Caco-2 (cell line): ENCODE measurements around the gene AGTRAP. TPM values are rescaled to one million over a fixed set of nuclear protein-coding genes. Genes with fewer than 3 reads are reported as not detected.
A peak's percentile ranks its signal among the peaks of the same experiment; 100 is the strongest.

Experiments
- BruUV-seq: library from RNA; stranded (reverse); fragments of 400-500 nt; replicated peaks from 2 replicates; lab custom pipeline; 2021; lab: Mats Ljungman, UMichigan
- CTCF ChIA-PET: fragments of 300-600 bp; sonication (Branson Sonifier 250); formaldehyde crosslinking; loops from one replicate; lab custom pipeline; 2022; ENCODE audit warnings: antibody characterized with exemption; lab: Charles Lee
- POLR2A ChIA-PET: fragments of 300-600 bp; sonication (Branson Sonifier 250); formaldehyde crosslinking; loops from one replicate; lab custom pipeline; 2022; ENCODE audit warnings: antibody characterized with exemption; lab: Charles Lee
- DNase-seq, 2 experiments: peaks; one replicate each; pipeline versions ENCODE4 v3.0.0 to v3.0.0-alpha.2; 2020 to 2022
- H3K27me3 ChIP-seq: replicated peaks from 2 replicates; pipeline ENCODE4 v1.6.0; 2011; ENCODE audit warnings: low read length; ENCODE audit not compliant: control insufficient read depth, insufficient read depth
- H3K36me3 ChIP-seq: 2 replicates; pipeline ENCODE4 v1.5.1; 2011; ENCODE audit warnings: low read length; ENCODE audit not compliant: control insufficient read depth, insufficient read depth
- H3K4me1 ChIP-seq: fragments of 250-450 bp; sonication (Bioruptor Pico); 2 replicates; pipeline ENCODE4 v1.5.1; 2020; ENCODE audit warnings: mild to moderate bottlenecking
- H3K4me3 ChIP-seq: 2 replicates; pipeline ENCODE4 v1.5.1; 2011; ENCODE audit warnings: low read depth, mild to moderate bottlenecking, control low read depth, low read length
- H3K9me3 ChIP-seq: fragments of 250-450 bp; sonication (Bioruptor Pico); 2 replicates; pipeline ENCODE4 v1.5.1; 2020; ENCODE audit warnings: mild to moderate bottlenecking, moderate library complexity
- H3K27ac Mint-ChIP-seq: one replicate; pipeline ENCODE4 v1.8.0; 2022; ENCODE audit warnings: mixed read lengths; ENCODE audit not compliant: unreplicated experiment
- H3K27me3 Mint-ChIP-seq: one replicate; pipeline ENCODE4 v1.8.0; 2022; ENCODE audit warnings: mixed read lengths; ENCODE audit not compliant: insufficient read depth, unreplicated experiment
- H3K36me3 Mint-ChIP-seq: one replicate; pipeline ENCODE4 v1.8.0; 2022; ENCODE audit warnings: mild to moderate bottlenecking, mixed read lengths; ENCODE audit not compliant: insufficient read depth, unreplicated experiment
- H3K4me1 Mint-ChIP-seq: one replicate; pipeline ENCODE4 v1.8.0; 2022; ENCODE audit warnings: low read depth, mixed read lengths; ENCODE audit not compliant: unreplicated experiment
- H3K4me3 Mint-ChIP-seq: one replicate; pipeline ENCODE4 v1.8.0; 2022; ENCODE audit warnings: mild to moderate bottlenecking, moderate library complexity, mixed read lengths; ENCODE audit not compliant: unreplicated experiment
- H3K9me3 Mint-ChIP-seq: one replicate; pipeline ENCODE4 v1.8.0; 2022; ENCODE audit warnings: mixed read lengths; ENCODE audit not compliant: unreplicated experiment
- intact Hi-C: fragments of 100-400 bp; cut with micrococcal nuclease; formaldehyde crosslinking; loops from one replicate; pipeline ENCODE4 v1.10.0; 2022; ENCODE audit not compliant: unreplicated experiment
- total RNA-seq: library from RNA; stranded (reverse); gene quantifications from 2 replicates; pipeline ENCODE4 v1.2.3, GENCODE V29; 2022
- TF ChIP-seq, protein P1 (sequence below), 2 experiments: fragments of 200-600 bp in 1 of 2; IDR thresholded peaks; 1 replicate in 1 of 2; 2 replicates in 1 of 2; pipeline versions ENCODE4 v1.5.1 to v1.8.0; 2011 to 2022; ENCODE audit warnings: antibody characterized with exemption in 1 of 2, control low read depth in 1 of 2, inconsistent platforms in 1 of 2, low read depth in 1 of 2, low read length in 1 of 2, mild to moderate bottlenecking in 1 of 2, moderate library complexity in 1 of 2; ENCODE audit not compliant: insufficient read depth in 1 of 2, severe bottlenecking in 1 of 2, unreplicated experiment in 1 of 2

The AGTRAP gene
- total RNA-seq, 1 experiment from 2014 or later: 44.4 TPM

DNA sequence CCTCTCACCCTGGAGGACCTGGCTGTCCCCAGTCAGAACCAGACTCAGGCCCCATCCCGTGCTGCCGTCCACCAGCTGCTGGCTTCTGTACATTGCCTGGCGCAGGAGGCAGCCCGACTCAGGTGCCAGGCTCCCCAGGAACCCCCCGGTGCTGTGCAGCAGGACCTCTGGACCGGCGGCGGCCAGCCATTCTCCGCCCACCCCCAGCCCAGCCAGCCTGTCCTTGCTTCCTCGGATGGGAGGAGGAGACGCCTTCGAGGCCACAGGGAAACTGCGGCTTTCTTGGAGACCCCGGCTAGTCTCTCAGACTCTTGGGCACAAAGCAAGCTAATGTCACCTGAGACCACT lies 30.5 kb downstream of the AGTRAP start:
- no peak overlapping the region for H3K4me3 Mint-ChIP-seq
- no peaks in the 10 kb centered on the region for H3K9me3 Mint-ChIP-seq
- Histone ChIP-seq H3K27me3 (no peaks in the 10 kb centered on the region), H3K4me3 (no peak overlapping the region), H3K9me3 (no peaks in the 10 kb centered on the region), H3K36me3 (no peaks in the 10 kb centered on the region), H3K4me1 (peaks cover 12% of the 10 kb centered on the region)
- no peak for DNase-seq
- no TSS peak for BruUV-seq
- no peaks in the 10 kb centered on the region for H3K27me3 Mint-ChIP-seq
- CTCF ChIA-PET: no interaction called here
- no peak overlapping the region for H3K27ac Mint-ChIP-seq
- intact Hi-C loops: no loop called here
- TF ChIP-seq, protein P1, sequence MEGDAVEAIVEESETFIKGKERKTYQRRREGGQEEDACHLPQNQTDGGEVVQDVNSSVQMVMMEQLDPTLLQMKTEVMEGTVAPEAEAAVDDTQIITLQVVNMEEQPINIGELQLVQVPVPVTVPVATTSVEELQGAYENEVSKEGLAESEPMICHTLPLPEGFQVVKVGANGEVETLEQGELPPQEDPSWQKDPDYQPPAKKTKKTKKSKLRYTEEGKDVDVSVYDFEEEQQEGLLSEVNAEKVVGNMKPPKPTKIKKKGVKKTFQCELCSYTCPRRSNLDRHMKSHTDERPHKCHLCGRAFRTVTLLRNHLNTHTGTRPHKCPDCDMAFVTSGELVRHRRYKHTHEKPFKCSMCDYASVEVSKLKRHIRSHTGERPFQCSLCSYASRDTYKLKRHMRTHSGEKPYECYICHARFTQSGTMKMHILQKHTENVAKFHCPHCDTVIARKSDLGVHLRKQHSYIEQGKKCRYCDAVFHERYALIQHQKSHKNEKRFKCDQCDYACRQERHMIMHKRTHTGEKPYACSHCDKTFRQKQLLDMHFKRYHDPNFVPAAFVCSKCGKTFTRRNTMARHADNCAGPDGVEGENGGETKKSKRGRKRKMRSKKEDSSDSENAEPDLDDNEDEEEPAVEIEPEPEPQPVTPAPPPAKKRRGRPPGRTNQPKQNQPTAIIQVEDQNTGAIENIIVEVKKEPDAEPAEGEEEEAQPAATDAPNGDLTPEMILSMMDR (IDR thresholded peaks at IDR 0.05; ENCODE audit: insufficient read depth in 1 of 2, low read depth in 1 of 2, low read length in 1 of 2, severe bottlenecking in 1 of 2, unreplicated experiment in 1 of 2): no peak
- H3K36me3 Mint-ChIP-seq: no peaks in the 10 kb centered on the region
- H3K4me1 Mint-ChIP-seq: peaks cover 6% of the 10 kb centered on the region
- POLR2A ChIA-PET: no interaction called here

DNA sequence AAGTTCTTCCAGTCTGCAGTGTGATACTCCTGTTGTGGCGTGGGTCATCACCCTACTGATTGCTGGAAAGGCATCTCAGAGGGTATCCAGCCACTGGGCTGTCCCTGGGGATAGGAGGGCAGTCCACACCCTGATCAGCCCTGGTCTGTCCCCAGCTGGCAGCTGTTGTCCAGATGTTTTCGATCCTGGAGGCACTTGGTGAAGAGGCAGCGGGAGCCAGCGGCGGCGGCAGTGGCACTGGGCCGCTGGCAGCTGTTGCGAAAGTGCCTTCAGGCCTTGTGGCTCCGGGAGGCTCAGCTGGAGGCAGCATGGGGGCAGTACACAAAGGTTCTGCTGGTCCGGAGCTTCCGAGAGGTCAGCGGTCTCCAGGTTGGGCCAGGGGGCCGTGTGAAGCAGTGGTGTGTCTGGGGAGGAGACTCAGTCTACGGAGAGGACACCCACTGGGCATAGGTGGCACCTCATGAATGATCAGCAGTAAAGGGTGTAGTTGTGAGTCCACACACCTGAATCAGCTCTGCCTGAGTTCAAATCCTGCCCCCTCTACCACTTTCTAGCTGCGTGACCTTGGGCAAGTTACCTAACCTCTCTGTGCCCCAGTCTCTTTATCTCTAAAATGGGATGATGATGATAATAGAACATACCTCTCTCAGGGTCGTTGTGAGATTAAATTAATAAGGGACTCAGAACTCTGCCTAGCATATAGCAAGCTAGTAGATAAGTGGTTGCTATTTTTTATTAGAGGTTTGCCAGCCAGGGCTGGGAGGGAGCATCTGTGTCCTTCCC lies 32.2 kb downstream of the AGTRAP start:
- Mint-ChIP-seq H3K27ac (no peak overlapping the region), H3K9me3 (no peaks in the 10 kb centered on the region), H3K36me3 (no peaks in the 10 kb centered on the region), H3K4me1 (no peaks in the 10 kb centered on the region), H3K4me3 (no peak overlapping the region), H3K27me3 (no peaks in the 10 kb centered on the region)
- Histone ChIP-seq H3K4me3 (no peak overlapping the region), H3K27me3 (no peaks in the 10 kb centered on the region), H3K36me3 (no peaks in the 10 kb centered on the region), H3K4me1 (peaks cover 6% of the 10 kb centered on the region; the same call in 1 of the 2 replicates), H3K9me3 (no peaks in the 10 kb centered on the region)
- TF ChIP-seq, protein P1 (IDR thresholded peaks at IDR 0.05; ENCODE audit: insufficient read depth in 1 of 2, low read depth in 1 of 2, low read length in 1 of 2, severe bottlenecking in 1 of 2, unreplicated experiment in 1 of 2): no peak
- intact Hi-C loops: no loop called here
- CTCF ChIA-PET: no interaction called here
- POLR2A ChIA-PET: no interaction called here
- no TSS peak for BruUV-seq
- no peak for DNase-seq

DNA sequence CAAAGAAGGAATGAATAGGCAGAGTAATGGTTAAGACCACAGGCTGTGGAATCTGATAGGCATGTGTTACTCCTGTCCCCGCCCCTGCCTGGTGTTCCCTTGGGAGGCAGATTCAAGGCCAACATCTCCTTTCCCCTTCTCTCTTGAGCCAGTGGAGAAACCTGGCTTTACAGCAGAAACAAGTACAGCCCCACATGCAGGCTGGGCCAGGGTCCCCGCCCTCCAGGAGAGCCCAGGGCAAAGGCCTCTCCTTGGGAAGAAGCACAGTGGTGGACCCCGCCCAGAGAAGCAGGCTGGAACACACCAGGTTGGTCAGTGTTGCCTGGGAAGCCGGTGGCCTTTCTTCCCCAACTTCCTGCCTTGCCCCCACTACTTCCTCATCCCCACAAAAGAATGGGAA lies 32.9 kb downstream of the AGTRAP start:
- CTCF ChIA-PET: no interaction called here
- POLR2A ChIA-PET: no interaction called here
- no peaks in the 10 kb centered on the region for H3K4me1 Mint-ChIP-seq

More for the DNA sequence above, 32.9 kb downstream of the AGTRAP start:
- Mint-ChIP-seq H3K4me3 (no peak overlapping the region), H3K27ac (no peak overlapping the region), H3K27me3 (no peaks in the 10 kb centered on the region), H3K9me3 (no peaks in the 10 kb centered on the region), H3K36me3 (no peaks in the 10 kb centered on the region)
- no TSS peak for BruUV-seq
- Histone ChIP-seq H3K36me3 (no peaks in the 10 kb centered on the region), H3K4me1 (peaks cover 6% of the 10 kb centered on the region; the same call in 1 of the 2 replicates), H3K4me3 (no peak overlapping the region), H3K9me3 (no peaks in the 10 kb centered on the region), H3K27me3 (no peaks in the 10 kb centered on the region)
- peak; percentile 30 to 66 for DNase-seq
- intact Hi-C loops: no loop called here
- TF ChIP-seq, protein P1 (IDR thresholded peaks at IDR 0.05; ENCODE audit: insufficient read depth in 1 of 2, low read depth in 1 of 2, low read length in 1 of 2, severe bottlenecking in 1 of 2, unreplicated experiment in 1 of 2): no peak
